NCI-H2081 (cell line): ENCODE results near the gene P2RX1.

Source experiments
- DNase-seq, 2 experiments: peaks; one replicate each; lab custom pipeline; 2025; lab: John Stamatoyannopoulos, UW

Gene P2RX1

DNA sequence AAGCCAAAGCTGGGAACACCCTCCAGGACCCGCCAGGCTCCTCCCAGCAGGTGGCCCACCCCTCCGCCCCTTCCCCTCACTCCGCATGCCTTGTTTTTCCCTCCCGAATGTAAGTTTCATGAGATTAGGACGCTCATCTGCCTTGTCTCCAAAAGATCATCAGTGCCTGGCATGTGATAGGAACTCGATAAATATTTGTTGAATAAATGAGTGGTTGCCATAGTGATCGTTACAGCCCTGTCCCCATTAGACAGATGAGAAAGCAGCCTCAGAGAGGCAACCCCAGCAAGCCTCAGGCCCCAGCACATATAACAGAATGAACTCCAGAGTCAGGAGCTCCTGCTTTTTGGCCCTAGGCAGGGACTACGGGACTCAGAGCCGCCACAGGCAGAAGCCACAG, 28.5 kb downstream of the P2RX1 start:
- no peak for DNase-seq

DNA sequence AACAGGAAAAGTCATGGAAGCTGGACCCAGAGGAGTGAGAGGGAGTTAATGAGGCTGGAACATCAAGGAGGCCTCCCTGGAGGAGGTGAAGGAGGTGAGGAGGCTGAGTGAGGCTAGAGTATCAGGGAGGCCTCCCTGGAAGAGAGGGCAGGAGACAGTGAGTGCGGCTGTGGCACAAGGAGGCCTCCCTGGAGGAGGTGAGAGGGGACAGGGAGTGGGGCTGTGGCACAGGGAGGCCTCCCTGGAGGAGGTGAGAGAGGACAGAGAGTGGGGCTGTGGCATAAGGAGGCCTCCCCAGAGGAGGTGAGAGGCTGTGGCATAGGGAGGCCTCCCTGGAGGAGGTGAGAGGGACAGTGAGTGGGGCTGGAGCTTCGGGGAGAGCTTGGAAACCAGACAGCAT, 28.9 kb downstream of the P2RX1 start:
- no peak for DNase-seq

DNA sequence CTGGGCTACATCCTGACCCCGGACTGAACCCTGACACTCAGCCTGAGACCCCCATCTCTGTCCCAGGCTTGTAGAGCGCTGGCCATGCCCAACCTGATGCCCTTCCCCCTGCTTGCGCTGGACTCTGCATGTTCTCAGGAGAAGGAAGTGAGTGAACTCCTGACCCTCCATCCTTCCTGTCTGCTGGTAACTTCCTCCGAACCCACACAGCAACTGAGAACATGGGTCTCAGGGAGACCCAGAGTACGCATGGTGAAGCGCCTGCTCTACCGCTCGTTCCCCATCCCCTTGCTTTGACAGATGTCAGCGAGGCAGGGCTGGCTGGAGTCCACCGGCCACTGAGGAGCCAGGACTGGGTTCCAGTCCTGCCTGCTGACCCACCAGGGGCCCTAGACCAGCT, 29.5 kb downstream of the P2RX1 start:
- no peak for DNase-seq

DNA sequence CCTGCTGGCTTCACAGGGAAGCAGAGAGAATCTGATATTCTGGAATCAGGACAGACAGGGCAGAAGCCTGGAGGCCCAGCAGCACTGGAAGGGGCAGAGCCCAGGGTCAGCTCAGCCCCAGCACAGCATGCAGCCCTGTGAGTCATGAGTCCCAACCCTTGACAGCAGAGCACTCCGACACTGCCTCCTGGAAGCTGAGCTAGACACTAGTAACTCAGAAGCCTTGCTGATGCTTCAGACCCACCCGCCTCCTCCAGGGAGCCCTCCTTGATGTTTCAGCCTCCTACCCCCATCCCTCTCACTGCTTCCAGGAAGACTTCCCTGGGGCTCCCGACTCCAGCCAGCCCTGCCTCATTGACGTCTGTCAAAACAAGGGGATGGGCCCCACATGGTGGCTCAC, 30.3 kb downstream of the P2RX1 start:
- no peak for DNase-seq

DNA sequence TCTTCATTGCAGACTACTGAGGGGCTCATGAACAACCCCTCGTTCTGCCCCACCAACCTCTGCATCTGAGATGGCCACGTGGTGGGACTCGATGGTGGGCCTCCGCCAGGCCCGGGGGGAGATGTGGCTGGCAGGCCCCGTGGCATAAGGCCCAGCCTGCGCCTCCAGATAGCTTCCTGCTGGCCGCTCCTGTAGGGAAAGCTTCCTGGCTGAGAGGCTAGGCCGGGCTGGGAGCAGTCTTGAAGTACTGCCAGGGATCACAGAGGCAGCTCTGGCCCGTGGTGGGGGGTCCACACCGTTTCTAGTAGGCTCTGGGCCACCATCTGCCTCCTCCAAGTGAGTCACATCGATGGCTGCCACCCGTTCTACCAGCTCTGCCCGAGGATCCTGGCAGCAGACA, 31.0 kb downstream of the P2RX1 start:
- no peak for DNase-seq

DNA sequence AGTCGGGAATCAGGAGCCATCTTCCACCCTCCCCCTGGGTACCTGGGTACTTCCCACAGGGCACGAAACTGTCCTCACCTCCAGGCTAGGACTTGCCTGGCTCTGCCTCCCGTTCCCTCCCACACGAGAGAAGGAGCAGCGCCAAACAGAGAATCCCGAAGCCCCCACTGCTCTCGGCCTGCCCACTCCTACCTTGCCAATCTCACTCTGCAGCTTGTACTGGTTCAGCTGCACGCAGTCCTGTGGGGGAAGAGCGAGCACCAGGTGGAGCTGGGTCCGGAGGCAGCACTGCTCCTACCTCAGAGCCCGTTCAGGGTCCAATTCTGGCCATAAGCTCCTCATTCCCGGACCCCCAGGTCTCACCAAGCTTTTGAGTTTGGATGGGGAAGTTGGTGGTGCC, 32.1 kb downstream of the P2RX1 start:
- no peak for DNase-seq

DNA sequence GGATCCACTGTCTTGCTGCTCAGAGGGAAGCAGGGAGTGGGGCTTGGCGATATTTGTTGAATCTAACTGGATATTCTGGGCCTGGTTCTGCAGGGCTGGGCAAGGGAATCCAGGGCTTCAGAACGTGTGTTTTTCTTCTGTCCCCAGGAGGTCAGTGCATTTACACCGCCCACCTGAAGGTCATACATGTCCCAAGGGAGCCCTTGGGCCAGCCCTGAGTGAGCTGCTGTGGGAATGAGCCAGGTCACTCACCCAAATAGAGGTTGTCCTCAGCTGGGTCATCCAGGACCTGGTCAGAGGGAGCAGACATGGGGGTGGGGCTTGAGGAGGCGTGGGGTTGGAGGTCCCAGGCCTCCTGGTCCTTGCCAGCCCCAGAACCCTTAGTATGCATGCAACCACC, 34.0 kb downstream of the P2RX1 start:
- no peak for DNase-seq

DNA sequence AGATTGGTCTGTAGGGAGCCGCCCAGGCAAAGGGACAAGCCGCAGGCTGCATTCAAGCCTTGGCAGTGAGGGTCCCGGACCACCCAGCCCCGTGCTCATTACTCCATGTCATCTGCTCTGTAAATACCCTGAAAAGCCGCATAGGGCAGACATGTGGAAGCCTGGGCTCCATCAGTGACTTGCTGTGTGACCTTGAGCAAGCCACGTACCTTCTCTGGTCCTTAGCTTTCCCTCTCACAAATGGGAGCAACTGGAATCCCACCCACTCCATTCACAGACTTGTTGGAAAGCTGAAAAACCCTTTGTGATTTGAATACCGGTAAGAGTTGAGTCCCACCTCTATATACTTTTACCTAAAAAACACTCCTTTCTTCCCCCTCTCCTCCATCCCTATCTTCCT, 35.3 kb downstream of the P2RX1 start:
- DNase-seq = no peak

DNA sequence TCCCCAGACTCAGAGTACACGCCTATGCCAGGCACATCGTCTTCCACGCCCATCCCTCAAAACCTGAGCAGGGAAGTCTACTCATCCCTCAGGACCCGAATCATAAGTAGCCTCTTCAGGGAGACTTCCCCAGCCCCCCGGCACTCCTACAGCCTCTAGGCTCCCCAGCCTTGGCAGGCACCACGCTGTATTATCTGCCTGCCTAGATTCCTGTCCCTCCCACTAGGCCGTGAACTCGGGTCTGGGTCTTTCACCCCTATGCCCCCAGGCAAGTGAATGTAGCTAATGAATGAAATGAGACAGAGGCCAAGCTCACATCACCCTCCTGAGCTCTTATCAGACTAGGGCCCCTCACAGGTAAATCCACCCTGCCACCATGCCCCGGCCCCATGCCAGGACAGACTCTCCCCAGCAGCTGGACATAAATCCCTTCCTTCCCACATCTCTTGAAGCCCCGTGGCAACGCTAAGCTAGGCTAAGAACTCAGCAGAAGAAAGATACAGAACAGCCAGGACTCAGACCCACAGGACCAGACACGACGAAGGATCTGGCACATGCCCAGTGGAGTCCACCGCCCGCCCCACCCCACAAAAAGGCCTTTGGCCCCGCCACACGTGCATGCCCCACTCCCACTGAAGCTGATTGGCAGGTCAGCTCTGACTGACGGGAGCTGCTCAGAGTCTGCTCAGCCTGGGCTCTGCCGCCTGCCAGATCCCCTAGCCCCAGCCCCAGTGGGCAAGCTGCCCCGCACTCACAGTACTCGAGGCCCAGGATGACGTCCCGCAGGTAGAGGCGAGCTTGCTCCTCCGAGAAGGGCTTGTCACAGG, 36.5 kb downstream of the P2RX1 start:
- no peak for DNase-seq

DNA sequence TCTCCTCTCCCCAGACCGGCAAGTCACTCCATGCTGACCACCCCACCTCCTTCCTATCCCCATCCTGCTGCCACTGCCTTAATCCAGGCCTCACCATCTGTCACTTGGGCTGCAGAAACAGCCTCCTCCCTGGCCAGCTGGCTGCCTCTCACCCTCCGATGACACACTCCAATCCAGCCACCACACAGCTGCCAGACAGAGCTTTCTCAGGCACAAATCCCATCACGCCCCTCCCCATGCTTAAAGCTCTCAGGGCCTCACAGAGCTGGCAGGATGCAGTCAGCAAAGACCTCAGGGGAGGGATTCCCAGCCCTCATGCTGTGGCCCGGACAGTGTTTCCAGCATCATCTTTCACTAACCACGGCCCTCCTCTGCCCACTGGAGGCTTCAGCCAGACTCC, 37.1 kb downstream of the P2RX1 start:
- no peak for DNase-seq

DNA sequence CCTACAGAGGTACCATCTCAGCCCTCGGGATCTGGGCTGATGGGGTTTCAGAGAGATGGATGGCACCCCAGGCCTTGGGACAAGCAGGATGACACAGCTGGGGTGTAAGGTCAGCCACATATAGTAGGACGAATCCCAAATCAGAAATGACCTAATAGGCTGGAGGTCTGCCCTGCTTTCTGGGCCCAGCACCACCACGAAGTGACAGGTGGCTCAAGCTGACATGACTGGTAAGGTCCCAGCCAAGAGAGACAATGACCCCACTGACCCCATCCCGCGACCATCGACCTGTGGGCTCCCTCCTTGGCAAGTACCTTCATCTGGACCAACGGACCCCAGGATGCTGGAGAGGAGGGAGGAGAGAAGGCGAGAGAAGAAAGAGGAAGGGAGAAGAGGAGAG, 39.0 kb downstream of the P2RX1 start:
- DNase-seq = no peak

DNA sequence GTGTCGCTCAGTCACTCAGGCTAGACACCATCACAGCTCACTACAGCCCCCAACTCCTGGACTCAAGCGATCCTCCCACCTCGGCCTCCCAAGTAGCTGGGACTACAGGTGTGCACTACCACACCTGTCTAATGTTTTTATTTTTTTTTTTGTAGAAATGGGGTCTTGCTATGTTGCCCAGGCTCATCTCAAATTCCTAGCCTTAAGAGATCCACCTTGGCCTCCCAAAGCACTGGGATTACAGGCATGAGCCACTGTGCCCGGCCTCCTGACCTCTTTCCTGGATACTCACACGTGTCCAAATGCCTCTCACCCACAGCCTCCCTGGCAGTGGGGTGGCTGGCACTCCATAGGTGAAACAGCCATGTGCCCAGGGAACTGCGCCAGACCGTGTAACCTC, 40.9 kb downstream of the P2RX1 start:
- DNase-seq = no peak

DNA sequence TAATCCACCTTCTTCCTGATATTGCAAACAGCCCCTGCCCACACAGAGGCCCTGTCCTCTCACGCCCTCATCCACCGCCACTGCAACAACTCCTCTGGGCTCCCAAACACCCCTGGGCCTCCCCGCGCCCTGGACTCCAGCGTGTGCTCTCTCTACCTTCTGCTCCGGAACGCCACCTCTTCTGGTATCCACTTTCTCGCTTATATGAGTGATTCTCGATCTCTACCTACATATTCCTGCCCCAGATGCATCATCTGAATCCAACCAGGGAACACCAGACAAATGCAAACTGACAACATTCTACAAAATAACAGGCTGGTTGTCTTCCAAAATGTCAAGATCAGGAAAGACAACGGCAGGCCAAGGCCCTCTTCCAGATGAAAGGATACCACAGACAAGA, 42.4 kb downstream of the P2RX1 start:
- DNase-seq = no peak

DNA sequence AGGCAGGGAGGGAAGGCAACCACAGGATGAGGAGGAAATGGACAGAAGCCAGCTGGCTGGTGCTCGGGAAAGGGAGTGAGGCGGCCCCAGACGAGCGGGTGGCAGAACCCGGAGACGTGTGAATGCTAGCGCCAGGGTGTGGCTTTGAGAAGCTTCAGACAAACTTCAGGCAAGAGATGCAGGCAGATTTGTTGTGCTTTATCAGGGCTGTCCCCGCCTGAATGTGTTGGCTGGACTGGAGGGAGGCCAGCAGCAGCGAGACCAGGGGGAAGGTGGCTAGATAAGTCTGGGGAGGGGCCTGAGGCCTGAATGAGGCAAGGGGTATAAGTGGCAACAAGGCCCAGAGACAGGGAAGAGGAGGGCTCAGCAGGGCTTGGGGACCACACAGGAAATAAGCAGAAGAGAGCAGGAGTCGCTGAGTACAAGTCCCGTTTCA, 45.4 kb downstream of the P2RX1 start:
- no peak for DNase-seq

DNA sequence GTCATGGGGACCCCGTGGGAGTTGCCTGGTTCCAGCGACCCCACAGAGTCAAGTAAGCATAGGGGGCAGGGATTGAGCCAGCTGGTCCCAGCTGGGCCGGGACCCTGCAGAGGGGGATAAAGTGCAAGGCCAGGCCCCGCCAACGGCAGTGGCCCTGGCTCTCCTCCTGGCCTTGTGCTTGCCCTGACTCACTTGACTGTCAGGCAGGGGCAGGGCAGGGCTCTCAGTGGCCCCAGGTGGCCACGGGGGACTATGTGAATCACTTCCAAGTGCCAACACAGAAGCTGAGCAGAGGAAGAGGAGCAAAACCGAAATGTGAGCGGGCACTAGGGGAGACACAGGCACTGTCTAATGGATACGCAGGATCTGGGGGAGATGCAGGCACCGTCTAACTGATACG, 48.7 kb downstream of the P2RX1 start:
- DNase-seq = no peak

DNA sequence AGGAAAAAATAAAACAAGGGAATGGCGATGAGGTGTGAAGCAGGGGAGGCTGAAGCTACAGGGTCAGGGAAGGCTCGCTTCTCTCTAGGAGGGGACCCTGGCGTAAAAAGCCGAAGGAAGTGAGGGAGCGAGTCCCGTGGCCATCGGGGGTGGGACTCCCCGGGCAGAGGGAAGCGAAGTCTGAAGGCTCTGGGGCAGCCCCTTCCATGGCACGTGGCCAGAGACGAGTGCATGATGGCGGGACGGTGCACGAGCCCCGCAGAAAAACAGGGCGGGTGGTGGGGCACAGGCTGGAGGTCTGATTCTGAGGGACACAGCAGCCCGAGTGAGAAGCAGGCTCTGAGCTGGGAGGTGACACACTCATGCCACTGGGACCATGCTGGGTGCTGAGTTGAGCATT, 49.2 kb downstream of the P2RX1 start:
- DNase-seq = no peak

DNA sequence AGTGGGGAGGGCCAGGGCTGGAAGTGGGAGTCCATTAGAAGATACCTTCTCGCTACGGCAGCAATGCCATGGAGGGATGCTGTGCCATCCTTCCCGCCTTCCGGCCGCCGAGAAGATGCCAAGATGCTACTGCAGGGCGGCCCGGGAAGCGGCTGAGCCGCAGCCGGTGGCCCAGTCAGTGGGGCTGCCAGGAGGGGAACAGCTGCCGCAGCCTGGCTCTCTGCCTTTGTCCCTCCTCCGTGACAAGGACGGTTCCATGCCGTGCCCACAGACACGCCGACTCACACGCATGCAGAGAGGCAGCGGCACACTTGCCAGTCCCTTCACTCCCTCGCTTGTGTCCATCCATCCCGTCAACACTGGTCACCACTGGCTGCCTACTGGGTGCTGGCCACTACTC, 50.0 kb downstream of the P2RX1 start:
- DNase-seq = no peak

DNA sequence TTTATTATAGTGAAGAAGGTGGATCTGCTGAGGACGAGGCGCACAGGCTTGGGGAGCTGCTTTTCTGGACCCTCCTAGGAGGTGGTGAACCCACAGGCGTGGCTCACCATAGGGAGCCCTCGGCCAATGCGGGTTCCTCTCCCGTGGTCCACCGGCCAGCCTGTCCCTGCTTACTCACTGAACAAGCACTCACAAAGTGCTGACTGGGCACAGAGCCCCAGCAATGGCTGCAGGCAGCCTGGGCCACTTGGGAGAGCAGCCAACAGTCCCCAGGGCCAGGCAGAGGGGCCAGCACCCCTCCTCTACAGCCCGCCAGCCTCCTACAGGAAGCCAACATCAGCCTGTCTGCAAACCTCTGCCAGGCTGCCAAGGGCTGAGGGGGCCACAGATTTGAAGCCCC, 51.1 kb downstream of the P2RX1 start:
- no peak for DNase-seq

DNA sequence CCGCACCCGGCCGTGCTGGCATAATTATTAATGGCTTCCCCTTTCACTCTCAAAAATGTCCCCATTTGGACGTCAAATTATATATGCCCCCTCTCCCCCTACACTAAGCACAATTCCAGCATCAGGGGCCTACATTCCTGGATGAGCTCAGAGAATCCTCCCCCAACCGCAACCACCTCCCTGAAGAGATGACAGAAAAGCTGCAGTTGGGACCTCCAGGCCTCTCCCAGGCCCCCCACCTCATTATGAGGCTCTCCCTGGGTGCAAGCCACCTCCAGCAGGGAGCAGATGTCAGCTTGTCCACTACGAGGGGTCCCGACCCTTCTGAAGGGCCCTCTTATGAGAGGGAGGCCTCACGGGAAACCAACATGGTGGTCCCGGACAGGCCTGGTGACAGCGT, 51.7 kb downstream of the P2RX1 start:
- DNase-seq = no peak

DNA sequence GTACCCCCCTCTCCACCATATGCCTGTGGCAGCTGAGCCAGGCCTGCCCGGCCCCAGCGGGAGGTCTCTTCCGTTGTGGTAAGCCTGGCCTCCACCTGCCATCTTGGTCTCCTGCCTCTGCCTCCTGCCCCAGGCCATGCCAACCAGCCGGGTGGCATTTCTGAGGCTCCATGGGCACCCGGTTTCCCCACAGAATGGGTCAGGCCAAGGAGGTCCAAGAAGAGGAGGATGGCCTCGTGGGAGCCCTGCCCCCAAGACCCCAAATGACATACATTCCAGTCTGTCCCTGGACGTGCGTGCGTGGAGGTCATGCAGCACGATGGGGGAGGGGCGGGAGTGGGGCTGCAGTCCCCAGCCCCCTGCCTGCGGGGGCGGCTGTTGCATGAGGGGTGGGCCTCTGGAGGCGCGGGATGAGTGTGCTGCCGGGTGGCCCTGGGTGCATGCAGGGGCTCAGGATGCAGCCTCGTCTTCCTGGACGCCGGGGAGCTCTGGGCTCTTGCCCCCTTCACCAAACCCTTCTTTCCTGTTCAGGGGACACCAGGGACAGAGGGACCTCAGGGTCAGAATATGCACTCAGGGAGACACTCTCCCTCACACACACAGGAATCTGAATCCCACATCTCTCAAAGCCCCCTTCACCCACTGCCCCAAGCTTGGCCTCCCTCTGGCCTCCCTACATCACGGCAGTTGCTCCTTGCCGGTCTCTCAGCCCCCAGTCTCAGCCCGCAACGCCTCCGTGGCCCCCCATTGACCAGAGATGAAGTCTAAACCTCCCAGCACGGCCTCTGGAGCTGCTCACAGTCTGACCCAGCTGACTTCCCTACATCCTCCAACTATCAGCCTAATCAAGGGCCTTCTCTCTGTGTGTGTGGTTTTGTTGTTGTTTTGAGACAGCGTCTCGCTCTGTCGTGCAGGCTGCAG, 54.2 kb downstream of the P2RX1 start:
- no peak for DNase-seq

DNA sequence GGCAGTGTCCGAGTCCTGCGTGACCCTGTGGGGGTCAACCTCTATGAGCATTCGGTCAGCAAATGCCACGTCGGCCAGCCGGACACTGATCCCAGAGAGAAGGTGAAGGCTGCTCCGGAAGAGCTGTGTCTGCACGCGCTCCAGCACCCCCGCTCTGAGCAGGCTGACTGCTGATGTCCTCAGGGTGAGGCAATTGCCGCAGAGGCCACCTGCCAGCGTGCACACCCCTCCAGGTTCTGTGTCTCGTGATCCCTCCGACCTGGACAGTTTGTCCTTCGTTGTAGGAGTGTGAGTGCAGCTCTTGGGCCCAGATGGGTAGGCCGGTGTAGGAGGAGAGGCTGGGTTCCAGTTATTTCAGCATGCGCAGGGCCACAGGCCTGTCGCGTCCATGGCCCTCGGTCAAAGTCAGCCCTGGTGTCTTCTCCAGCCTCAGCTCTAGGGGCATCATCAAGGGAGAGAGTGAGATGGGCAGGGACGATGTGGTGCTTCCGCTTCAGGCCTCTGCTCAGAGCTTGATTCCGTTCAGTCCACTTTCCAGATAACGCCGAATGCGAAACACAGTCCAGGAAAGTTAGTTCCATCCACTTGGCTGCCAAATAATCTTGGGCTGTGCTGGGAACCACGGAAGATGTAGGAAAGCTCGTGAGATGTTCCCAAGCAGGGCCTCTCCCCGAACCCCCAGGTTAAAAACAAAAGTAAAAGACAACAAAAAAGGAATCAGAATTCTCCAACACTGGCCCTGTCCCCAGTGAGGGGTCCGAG, 55.1 kb downstream of the P2RX1 start:
- no peak for DNase-seq

DNA sequence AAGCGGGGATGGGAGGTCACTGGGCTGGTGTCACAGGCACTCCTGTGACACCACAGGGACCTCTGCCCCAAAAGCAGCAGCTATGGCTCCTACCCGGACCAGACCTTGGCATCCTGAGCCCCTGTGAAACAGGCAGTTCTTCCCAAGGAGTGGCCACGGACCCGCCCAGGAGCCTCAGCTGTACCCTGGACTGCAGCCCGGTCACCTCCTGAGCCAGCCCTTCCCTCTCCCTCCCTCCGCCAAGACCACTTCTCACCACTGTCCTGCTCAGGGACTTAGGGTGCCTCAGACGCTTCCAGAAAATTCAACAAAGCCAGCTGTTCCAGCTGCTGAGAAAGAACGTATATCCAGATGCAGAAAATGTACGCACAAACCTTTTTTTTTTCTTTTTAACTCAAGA, 56.3 kb downstream of the P2RX1 start:
- DNase-seq = no peak
